Mucosa of descending colon (tissue), 3 donors: ENCODE measurements around the gene NDUFB2. TPM values are rescaled to one million over a fixed set of nuclear protein-coding genes. Genes with fewer than 3 reads are reported as not detected.

Experiments used
- ATAC-seq: fragments of 200-7000 bp; cut with Tn5 transposase; one replicate; pipeline ENCODE4 v1.9.1; 2020; ENCODE audit warnings: mild to moderate bottlenecking, moderate library complexity
- DNase-seq, 3 donors: peaks; one replicate each; pipeline ENCODE4 v3.0.0-alpha.2; 2020
- H3K36me3 ChIP-seq: fragments of 200-600 bp; one replicate; pipeline ENCODE4 v1.8.0; 2021; ENCODE audit warnings: low read depth, mild to moderate bottlenecking
- H3K4me1 ChIP-seq: fragments of 200-600 bp; one replicate; pipeline ENCODE4 v1.8.0; 2021; ENCODE audit warnings: low read depth, mild to moderate bottlenecking
- H3K4me3 ChIP-seq: fragments of 200-600 bp; one replicate; pipeline ENCODE4 v1.8.0; 2021; ENCODE audit warnings: mild to moderate bottlenecking
- H3K9me3 ChIP-seq: fragments of 200-600 bp; one replicate; pipeline ENCODE4 v1.8.0; 2021; ENCODE audit warnings: mild to moderate bottlenecking
- intact Hi-C, 2 donors: fragments of 100-400 bp; cut with DNase I in 1 of 2; cut with micrococcal nuclease in 1 of 2; formaldehyde crosslinking; loops; one replicate each; pipeline versions ENCODE4 v1.11.0 to v1.11.1; 2022; cut with DNase I, micrococcal nuclease
- total RNA-seq, 3 donors: library from RNA; stranded (reverse); fragmentation: NEBNext Ultra II Directional in 2 of 3; extraction: Animal tissue kit (Norgen Biotek cat#: 25700) in 2 of 3; gene quantifications; one replicate each; pipeline versions ENCODE4 v1.2.1 to v1.2.4, GENCODE V29; 2021 to 2023
- TF ChIP-seq, protein P1 (sequence below): fragments of 200-600 bp; IDR thresholded peaks from one replicate; pipeline ENCODE4 v1.8.0; 2022; ENCODE audit warnings: antibody characterized with exemption, mild to moderate bottlenecking
- donor health status: DM: no; HTN: no; CAD: no; lungs with moderate emphysema.
- donor health status: DM: no; HTN: no; CAD: no.
- donor health status: DM: no; HTN: yes; CAD: no.

Gene NDUFB2
- total RNA-seq, 3 donors from 2014 or later, result 209 to 226 (median 210) TPM

DNA sequence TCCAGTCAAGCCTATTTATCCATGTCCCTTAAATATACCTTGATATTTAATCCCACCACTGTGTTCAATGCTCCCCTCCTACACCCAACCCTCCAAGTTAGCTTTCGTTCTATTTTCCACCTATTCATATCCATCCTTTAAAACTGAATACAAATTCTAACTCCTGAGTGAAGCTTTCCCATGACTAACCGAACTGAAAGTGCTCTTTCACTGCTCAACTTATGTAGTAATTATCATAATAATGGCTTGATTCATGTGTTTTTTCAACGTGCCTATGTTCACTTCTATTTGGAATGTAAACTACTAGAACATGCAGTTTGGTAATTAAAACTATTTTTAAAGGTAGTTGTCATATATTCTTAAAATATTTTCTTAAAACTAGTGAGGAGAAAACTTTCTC, 58.0 kb downstream of the NDUFB2 start:
- H3K36me3 ChIP-seq, result no peaks in the 10 kb centered on the region
- intact Hi-C loops, result no loop called here
- no peaks in the 10 kb centered on the region for H3K4me1 ChIP-seq
- TF ChIP-seq, protein P1, sequence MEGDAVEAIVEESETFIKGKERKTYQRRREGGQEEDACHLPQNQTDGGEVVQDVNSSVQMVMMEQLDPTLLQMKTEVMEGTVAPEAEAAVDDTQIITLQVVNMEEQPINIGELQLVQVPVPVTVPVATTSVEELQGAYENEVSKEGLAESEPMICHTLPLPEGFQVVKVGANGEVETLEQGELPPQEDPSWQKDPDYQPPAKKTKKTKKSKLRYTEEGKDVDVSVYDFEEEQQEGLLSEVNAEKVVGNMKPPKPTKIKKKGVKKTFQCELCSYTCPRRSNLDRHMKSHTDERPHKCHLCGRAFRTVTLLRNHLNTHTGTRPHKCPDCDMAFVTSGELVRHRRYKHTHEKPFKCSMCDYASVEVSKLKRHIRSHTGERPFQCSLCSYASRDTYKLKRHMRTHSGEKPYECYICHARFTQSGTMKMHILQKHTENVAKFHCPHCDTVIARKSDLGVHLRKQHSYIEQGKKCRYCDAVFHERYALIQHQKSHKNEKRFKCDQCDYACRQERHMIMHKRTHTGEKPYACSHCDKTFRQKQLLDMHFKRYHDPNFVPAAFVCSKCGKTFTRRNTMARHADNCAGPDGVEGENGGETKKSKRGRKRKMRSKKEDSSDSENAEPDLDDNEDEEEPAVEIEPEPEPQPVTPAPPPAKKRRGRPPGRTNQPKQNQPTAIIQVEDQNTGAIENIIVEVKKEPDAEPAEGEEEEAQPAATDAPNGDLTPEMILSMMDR, result no peak
- no peak overlapping the region for H3K4me3 ChIP-seq
- no peak for ATAC-seq
- no peak for DNase-seq
- H3K9me3 ChIP-seq, result no peaks in the 10 kb centered on the region

Other genes starting within 250 kb of the NDUFB2 start
- 100 to 1,000 TPM; 169 to 263 (median 188) TPM for gene MKRN1, start 217.2 kb upstream of the NDUFB2 start, total RNA-seq
- 10 to 100 TPM in 2 of 3 donors, 1 to 10 TPM in 1; 8.4 to 17.7 (median 10.1) TPM for gene DENND2A, start 55.9 kb upstream of the NDUFB2 start, total RNA-seq
- 10 to 100 TPM; 23.2 to 29.4 (median 27.6) TPM for gene ADCK2, start 23.8 kb upstream of the NDUFB2 start, total RNA-seq
- gene BRAF, start 228.2 kb downstream of the NDUFB2 start, total RNA-seq, result 10 to 100 TPM; 25.5 to 44.2 (median 29.2) TPM